H1 (cell line): ENCODE results near the gene GPC6. TPM values are rescaled to one million over a fixed set of nuclear protein-coding genes. Genes with fewer than 3 reads are reported as not detected.

ENCODE experiments used
- CTCF ChIA-PET: fragments of 300-600 bp; sonication (Branson Sonifier 250); formaldehyde crosslinking; loops from one replicate; lab custom pipeline; 2021; ENCODE audit not compliant: partially characterized antibody; lab: Charles Lee
- POLR2A ChIA-PET: fragments of 300-600 bp; sonication (Branson Sonifier 250); formaldehyde crosslinking; loops from one replicate; lab custom pipeline; 2021; ENCODE audit warnings: inconsistent platforms; ENCODE audit not compliant: partially characterized antibody; lab: Charles Lee
- DNase-seq, 2 experiments: peaks; one replicate each; pipeline versions ENCODE4 v3.0.0 to v3.0.0-alpha.2; 2010 to 2022; ENCODE audit warnings: low spot score in 2 of 2, low read depth in 1 of 2, mixed read lengths in 1 of 2
- FAIRE-seq: peaks from 2 replicates; lab custom pipeline; 2011; peaks lifted over from hg19 to GRCh38; lab: Jason Lieb, UNC
- H2AFZ ChIP-seq: 2 replicates; pipeline ENCODE4 v1.8.1; 2012; ENCODE audit warnings: low read length, inconsistent platforms
- H2AK5ac ChIP-seq: 2 replicates; pipeline ENCODE4 v1.6.1; 2013; ENCODE audit warnings: low read depth, low read length
- H2BK120ac ChIP-seq: replicated peaks from 2 replicates; pipeline ENCODE3; 2013; ENCODE audit warnings: low read depth, low read length, inconsistent platforms
- H2BK12ac ChIP-seq: 2 replicates; pipeline ENCODE4 v1.6.1; 2013; ENCODE audit warnings: low read depth, low read length
- H2BK15ac ChIP-seq: 2 replicates; pipeline ENCODE4 v1.6.1; 2013; ENCODE audit warnings: low read length
- H2BK20ac ChIP-seq: 2 replicates; pipeline ENCODE4 v1.6.1; 2013; ENCODE audit warnings: low read length
- H2BK5ac ChIP-seq: 2 replicates; pipeline ENCODE4 v1.6.1; 2013; ENCODE audit warnings: low read depth, low read length
- H3K14ac ChIP-seq: 2 replicates; pipeline ENCODE4 v1.6.1; 2013; ENCODE audit warnings: inconsistent platforms; ENCODE audit not compliant: insufficient read length
- H3K18ac ChIP-seq: 2 replicates; pipeline ENCODE4 v1.6.1; 2013; ENCODE audit warnings: low read length; ENCODE audit errors: extremely low read depth
- H3K23ac ChIP-seq: 2 replicates; pipeline ENCODE4 v1.6.1; 2013; ENCODE audit warnings: inconsistent platforms; ENCODE audit not compliant: insufficient read length
- H3K23me2 ChIP-seq: 2 replicates; pipeline ENCODE4 v1.6.1; 2013; ENCODE audit warnings: low read depth, low read length
- H3K27ac ChIP-seq: 2 replicates; pipeline ENCODE4 v1.6.1; 2011; ENCODE audit warnings: low read depth, low read length, inconsistent platforms
- H3K27me3 ChIP-seq, 4 experiments: replicated peaks in 1 of 4; 1 replicate in 1 of 4; 2 replicates in 3 of 4; pipeline versions ENCODE4 v1.6.1 to v1.8.1; 2011 to 2013; ENCODE audit warnings: low read length in 3 of 4, mild to moderate bottlenecking in 3 of 4, inconsistent platforms in 2 of 4, mixed read lengths in 2 of 4, moderate library complexity in 1 of 4; ENCODE audit not compliant: control insufficient read depth in 3 of 4, insufficient read depth in 3 of 4; ENCODE audit errors: extremely low read depth in 1 of 4
- H3K36me3 ChIP-seq, 4 experiments: 2 replicates each; pipeline versions ENCODE4 v1.6.1 to v1.8.1; 2011 to 2013; ENCODE audit warnings: mild to moderate bottlenecking in 4 of 4, low read length in 3 of 4, moderate library complexity in 2 of 4, control low read depth in 1 of 4, inconsistent platforms in 1 of 4; ENCODE audit not compliant: insufficient read depth in 4 of 4, control insufficient read depth in 2 of 4
- H3K4ac ChIP-seq: replicated peaks from 2 replicates; pipeline ENCODE3; 2013; ENCODE audit warnings: low read length, low read depth, mixed read lengths, inconsistent platforms; ENCODE audit not compliant: insufficient read length
- H3K4me1 ChIP-seq, 4 experiments: replicated peaks in 1 of 4; 1 replicate in 1 of 4; 2 replicates in 3 of 4; pipeline versions ENCODE4 v1.6.1 to v1.8.1; 2011 to 2013; ENCODE audit warnings: low read length in 3 of 4, inconsistent platforms in 2 of 4, mixed read lengths in 1 of 4; ENCODE audit not compliant: insufficient read depth in 4 of 4, control insufficient read depth in 3 of 4
- H3K4me2 ChIP-seq, 2 experiments: 2 replicates each; pipeline versions ENCODE4 v1.6.1 to v1.8.1; 2011 to 2013; ENCODE audit warnings: low read depth in 2 of 2, low read length in 2 of 2, control low read depth in 1 of 2, inconsistent platforms in 1 of 2, mild to moderate bottlenecking in 1 of 2; ENCODE audit not compliant: insufficient read depth in 1 of 2
- H3K4me3 ChIP-seq, 4 experiments: fragments of 200-600, 300-600 bp in 1 of 4; sonication (generic), shearing (Covaris generic), sonication (Bioruptor Twin) in 1 of 4; 2 replicates each; pipeline versions ENCODE4 v1.5.1 to v1.8.1; 2011 to 2016; ENCODE audit warnings: low read length in 4 of 4, low read depth in 3 of 4, control low read depth in 2 of 4, inconsistent platforms in 2 of 4, mild to moderate bottlenecking in 2 of 4, mixed read lengths in 1 of 4, moderate library complexity in 1 of 4; ENCODE audit not compliant: insufficient read depth in 2 of 4; ENCODE audit errors: extremely low read depth in 1 of 4
- H3K56ac ChIP-seq: replicated peaks from 2 replicates; pipeline ENCODE3; 2013; ENCODE audit warnings: low read depth, mild to moderate bottlenecking, mixed read lengths, low read length, inconsistent platforms; ENCODE audit not compliant: insufficient read length
- H3K79me1 ChIP-seq: 2 replicates; pipeline ENCODE4 v1.6.1; 2013; ENCODE audit warnings: low read depth, low read length, control low read depth
- H3K79me2 ChIP-seq, 2 experiments: 2 replicates each; pipeline versions ENCODE4 v1.6.1 to v1.8.1; 2012 to 2013; ENCODE audit warnings: low read length in 2 of 2, mild to moderate bottlenecking in 2 of 2, inconsistent platforms in 1 of 2; ENCODE audit not compliant: insufficient read depth in 2 of 2, control insufficient read depth in 1 of 2
- H3K9ac ChIP-seq, 4 experiments: replicated peaks in 1 of 4; 1 replicate in 1 of 4; 2 replicates in 3 of 4; pipeline versions ENCODE4 v1.6.1 to v1.8.1; 2011 to 2013; ENCODE audit warnings: low read depth in 3 of 4, low read length in 3 of 4, control low read depth in 2 of 4, mild to moderate bottlenecking in 2 of 4, moderate library complexity in 2 of 4, inconsistent platforms in 1 of 4; ENCODE audit errors: extremely low read depth in 1 of 4
- H3K9me3 ChIP-seq, 2 experiments: 2 replicates each; pipeline versions ENCODE4 v1.6.1 to v1.8.1; 2012 to 2013; ENCODE audit warnings: mild to moderate bottlenecking in 2 of 2, moderate library complexity in 2 of 2, control low read depth in 1 of 2, inconsistent platforms in 1 of 2, low read depth in 1 of 2, low read length in 1 of 2, mixed read lengths in 1 of 2; ENCODE audit not compliant: insufficient read depth in 2 of 2
- H4K20me1 ChIP-seq, 2 experiments: replicated peaks in 1 of 2; 2 replicates each; pipeline versions ENCODE3 to v1.8.1; 2011 to 2013; ENCODE audit warnings: inconsistent platforms in 2 of 2, low read length in 2 of 2, mild to moderate bottlenecking in 1 of 2; ENCODE audit not compliant: insufficient read depth in 2 of 2, control insufficient read depth in 1 of 2
- H4K5ac ChIP-seq: 2 replicates; pipeline ENCODE4 v1.6.1; 2013; ENCODE audit warnings: low read length, low read depth, mixed read lengths, inconsistent platforms; ENCODE audit not compliant: insufficient read length
- H4K8ac ChIP-seq: 2 replicates; pipeline ENCODE4 v1.8.0; 2013; ENCODE audit warnings: mild to moderate bottlenecking, moderate library complexity, low read length, inconsistent platforms; ENCODE audit not compliant: insufficient read depth; ENCODE audit errors: extremely low read depth
- H4K91ac ChIP-seq: replicated peaks from 2 replicates; pipeline ENCODE3; 2013; ENCODE audit warnings: low read length, mixed read lengths, inconsistent platforms; ENCODE audit not compliant: insufficient read length
- BACH1 ChIP-seq: IDR thresholded peaks from 2 replicates; pipeline ENCODE4 v1.6.1; 2012; ENCODE audit warnings: low read length, improper control_type of control experiment
- BCL11A ChIP-seq, 2 experiments: IDR thresholded peaks; one replicate each; pipeline ENCODE4 v1.6.1; 2011; ENCODE audit warnings: low read depth in 2 of 2, low read length in 2 of 2, mild to moderate bottlenecking in 2 of 2
- POU5F1 ChIP-seq: IDR thresholded peaks from 2 replicates; pipeline ENCODE4 v1.6.1; 2011; ENCODE audit warnings: low read depth, mild to moderate bottlenecking, low read length, moderate library complexity
- RFX5 ChIP-seq: IDR thresholded peaks from 2 replicates; pipeline ENCODE4 v1.6.1; 2011; ENCODE audit warnings: low read depth, low read length, improper control_type of control experiment, borderline replicate concordance
- SAP30 ChIP-seq: fragments of 300-600 bp; sonication (generic); IDR thresholded peaks from 2 replicates; pipeline ENCODE4 v1.7.1; 2012; ENCODE audit warnings: low read length, moderate library complexity, mild to moderate bottlenecking, inconsistent platforms; ENCODE audit not compliant: insufficient read depth, insufficient replicate concordance
- WGBS, 2 experiments: shearing (Covaris generic) in 1 of 2; methylation state at CpG; one replicate each; pipeline versions ENCODE4 v1.1.6 to v1.1.7; 2013 to 2015; ENCODE audit warnings: low lambda C conversion rate in 2 of 2, mixed read lengths in 2 of 2, inconsistent platforms in 1 of 2, low coverage in 1 of 2, missing lambda C conversion rate in 1 of 2; ENCODE audit not compliant: insufficient replicate concordance in 2 of 2, insufficient coverage in 1 of 2, insufficient read length in 1 of 2; ENCODE audit errors: extremely low coverage in 1 of 2, missing lambda C conversion rate in 1 of 2; 5-methylcytosine and 5-hydroxymethylcytosine counted together
- polyA plus RNA-seq, 7 experiments: library from polyadenylated mRNA; depleted of rRNA in 3 of 7; stranded (reverse) in 5 of 7; unstranded in 2 of 7; fragments of >200 nt in 5 of 7; fragments of 200-250 nt in 2 of 7; gene quantifications; 1 replicate in 5 of 7; 2 replicates in 1 of 7; 4 replicates in 1 of 7; pipeline versions ENCODE4 v1.2.1 to v1.2.3, GENCODE V29; 2011 to 2013; ENCODE audit warnings: missing spikeins in 2 of 7, mixed read lengths in 2 of 7
- total RNA-seq: library from RNA; stranded (reverse); fragmentation: NEBNext Ultra II Directional; extraction: Animal tissue kit (Norgen Biotek cat#: 25700); gene quantifications from 2 replicates; pipeline ENCODE4 v1.2.1, GENCODE V29; 2021

The GPC6 gene
- total and polyA plus RNA-seq, 2 of the 8 experiments (the other 6 are each of a cell fraction or from before 2014, with no cell fraction given), result 5.4 to 12.0 TPM

DNA sequence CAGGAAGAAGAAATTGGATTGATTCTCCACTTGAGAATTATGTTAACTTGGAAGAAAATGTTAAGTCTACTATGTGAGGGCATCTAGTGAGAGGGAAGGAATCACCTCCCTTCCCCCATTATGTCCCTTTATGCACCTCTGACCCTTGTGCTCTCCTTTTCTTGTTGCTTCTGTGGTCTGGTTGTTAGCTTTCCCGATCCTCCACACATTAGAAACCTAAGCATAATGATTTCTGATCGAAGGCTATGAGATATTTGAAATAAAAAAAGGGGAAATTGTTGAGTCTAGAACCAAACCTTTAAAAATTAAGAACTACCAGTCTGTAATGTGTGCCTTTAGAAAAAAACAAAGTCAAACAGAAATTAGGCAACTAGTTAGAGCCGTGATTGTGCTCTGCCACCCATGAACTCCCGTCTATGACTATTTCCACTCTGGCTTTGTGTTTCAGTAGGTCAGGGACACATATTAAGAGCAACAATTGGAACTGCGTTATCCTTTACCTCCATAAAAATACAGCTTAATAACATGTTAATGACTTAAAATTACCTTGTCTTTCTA, 463 bp upstream of the GPC6 start:
- Histone ChIP-seq H3K9ac (no peak overlapping the region; a peak in 1 of 7 replicates), H2AFZ (no peak overlapping the region)
- FAIRE-seq, result no peak

More for the DNA sequence above, 463 bp upstream of the GPC6 start:
- Histone ChIP-seq H3K14ac (no peak overlapping the region), H3K79me2 (peaks cover 0 to 15% of the 10 kb centered on the region in 2 experiments; a peak in 2 of 4 replicates), H2BK15ac (no peak overlapping the region), H3K9me3 (no peaks in the 10 kb centered on the region), H3K4me1 (peaks cover 0 to 14% (median 13%) of the 10 kb centered on the region in 4 experiments; a peak in 5 of 7 replicates), H4K20me1 (no peaks in the 10 kb centered on the region), H3K27ac (no peak overlapping the region), H3K4me2 (peak overlapping the region; percentile 88 to 98), H2BK5ac (no peak overlapping the region), H3K18ac (no peak overlapping the region), H4K5ac (no peak overlapping the region), H2BK120ac (no peak overlapping the region), H3K4me3 (peak overlapping the region; percentile 0 to 89 (median 84)), H4K91ac (no peak overlapping the region), H3K27me3 (no peaks in the 10 kb centered on the region), H4K8ac (no peak overlapping the region), H3K56ac (no peak overlapping the region), H2BK12ac (no peak overlapping the region), H3K23ac (no peak overlapping the region), H2BK20ac (no peak overlapping the region), H3K4ac (no peak overlapping the region), H3K36me3 (no peaks in the 10 kb centered on the region), H2AK5ac (no peak overlapping the region), H3K23me2 (peaks cover 11% of the 10 kb centered on the region; the same call in 1 of the 2 replicates), H3K79me1 (no peaks in the 10 kb centered on the region)
- DNase-seq, result no peak
- TF ChIP-seq SAP30 (no peak), POU5F1 (0 out of 2 replicates have a peak, but pooled peaks have one; percentile 3), RFX5 (no peak), BACH1 (no peak), BCL11A (IDR thresholded peaks at IDR 0.05; ENCODE audit: low read depth in 2 of 2, low read length in 2 of 2) (no peak)
- WGBS, 2 experiments, result 15% methylated on average over 5 of the region's 5 CpGs; no CpG with 5 or more reads in 1 of the 2 experiments
- ChIA-PET CTCF (interaction anchor here (0.6 to 2.7 kb wide), 6 partner anchors 16 to 1392 kb away, joined by 3 to 10 read pairs (median 4); no protein-coding TSS in a partner anchor), POLR2A (interaction anchor here (1.5 to 2.3 kb wide), 4 partner anchors 9 to 221 kb away, joined by 3 to 23 read pairs (median 6); no protein-coding TSS in a partner anchor)
